Measurements from ENCODE around the gene COL5A1.

The COL5A1 gene

GRCh38 chr9:134641173-134641989, at the start of gene COL5A1:
Gene COL5A1 (plus strand): TSS chr9:134641803. CDS start chr9:134642188, 385 bp downstream.
- DNase-seq (ENCODE audit: low read depth), result peak; percentile 92

GRCh38 chr9:134592018-134592818, 49.4 kb upstream of the COL5A1 start:
- DNase-seq (ENCODE audit: low read depth), result peak; percentile 90

- no peak for DNase-seq (ENCODE audit: low read depth)
Observed at GRCh38 chr9:134592819-134593200, 48.8 kb upstream of the COL5A1 start.

GRCh38 chr9:134593286-134594077, 48.1 kb upstream of the COL5A1 start:
- no peak for DNase-seq (ENCODE audit: low read depth)

GRCh38 chr9:134594078-134594941, 47.3 kb upstream of the COL5A1 start:
- no peak for DNase-seq (ENCODE audit: low read depth)

GRCh38 chr9:134595014-134595413, 46.6 kb upstream of the COL5A1 start:
- no peak for DNase-seq (ENCODE audit: low read depth)

GRCh38 chr9:134597041-134597913, 44.3 kb upstream of the COL5A1 start:
- DNase-seq (ENCODE audit: low read depth), result no peak

GRCh38 chr9:134597957-134598883, 43.4 kb upstream of the COL5A1 start:
- DNase-seq (ENCODE audit: low read depth), result no peak

GRCh38 chr9:134598884-134599245, 42.7 kb upstream of the COL5A1 start:
- DNase-seq (ENCODE audit: low read depth), result no peak

- no peak for DNase-seq (ENCODE audit: low read depth)
Observed at GRCh38 chr9:134600371-134600770, 41.2 kb upstream of the COL5A1 start.

GRCh38 chr9:134600836-134601638, 40.6 kb upstream of the COL5A1 start:
- no peak for DNase-seq (ENCODE audit: low read depth)

GRCh38 chr9:134601764-134602163, 39.8 kb upstream of the COL5A1 start:
- DNase-seq (ENCODE audit: low read depth), result no peak

- DNase-seq (ENCODE audit: low read depth), result peak; percentile 98
Observed at GRCh38 chr9:134602547-134603362, 38.8 kb upstream of the COL5A1 start.

- no peak for DNase-seq (ENCODE audit: low read depth)
Observed at GRCh38 chr9:134604834-134605233, 36.8 kb upstream of the COL5A1 start.

GRCh38 chr9:134605351-134605965, 36.1 kb upstream of the COL5A1 start:
- no peak for DNase-seq (ENCODE audit: low read depth)

- no peak for DNase-seq (ENCODE audit: low read depth)
Observed at GRCh38 chr9:134605966-134606357, 35.6 kb upstream of the COL5A1 start.
